Measurements from ENCODE around the gene HCN1.
"Not testable (repeated sequence)": the region's sequence is repeated elsewhere in the genome, so short reads cannot be mapped to it uniquely, and the experiment has no call there.

The HCN1 gene

DNA sequence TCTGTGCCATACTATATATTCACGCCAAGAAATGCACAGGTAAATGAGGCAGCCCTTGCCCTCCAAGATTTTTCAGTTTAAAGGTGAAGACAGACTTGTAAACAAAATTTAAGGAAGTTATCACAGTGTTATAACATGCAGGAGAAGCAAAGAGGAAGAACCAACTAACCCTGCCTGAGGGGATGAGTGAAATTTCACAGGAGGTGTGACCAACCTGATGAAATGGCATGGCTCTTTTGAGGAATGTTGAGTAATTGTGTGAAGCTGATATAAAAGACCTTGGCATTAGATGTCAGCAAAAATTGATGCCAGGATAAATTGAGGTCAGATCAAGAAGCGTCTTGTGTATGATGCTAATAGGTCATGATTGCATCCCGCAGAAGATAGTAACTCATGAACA, 86.5 kb downstream of the HCN1 start:
- TF ChIP-seq TAF1 (IDR thresholded peaks at IDR 0.05; ENCODE audit: borderline replicate concordance, low read depth, low read length): no peak
- TF ChIP-seq POLR2AphosphoS5 (IDR thresholded peaks at IDR 0.05; ENCODE audit: low read depth, low read length): no peak
- no peak for TF ChIP-seq POLR2A (IDR thresholded peaks at IDR 0.05; ENCODE audit: low read depth, low read length)
- DNase-seq (ENCODE audit: insufficient read length): no peak
- FAIRE-seq: no peak

GRCh38 chr5:45604092-45604491, 92.1 kb downstream of the HCN1 start:
- TF ChIP-seq TAF1 (IDR thresholded peaks at IDR 0.05; ENCODE audit: borderline replicate concordance, low read depth, low read length): no peak
- TF ChIP-seq POLR2A (IDR thresholded peaks at IDR 0.05; ENCODE audit: low read depth, low read length): no peak
- no peak for TF ChIP-seq POLR2AphosphoS5 (IDR thresholded peaks at IDR 0.05; ENCODE audit: low read depth, low read length)
- FAIRE-seq: no peak

DNA sequence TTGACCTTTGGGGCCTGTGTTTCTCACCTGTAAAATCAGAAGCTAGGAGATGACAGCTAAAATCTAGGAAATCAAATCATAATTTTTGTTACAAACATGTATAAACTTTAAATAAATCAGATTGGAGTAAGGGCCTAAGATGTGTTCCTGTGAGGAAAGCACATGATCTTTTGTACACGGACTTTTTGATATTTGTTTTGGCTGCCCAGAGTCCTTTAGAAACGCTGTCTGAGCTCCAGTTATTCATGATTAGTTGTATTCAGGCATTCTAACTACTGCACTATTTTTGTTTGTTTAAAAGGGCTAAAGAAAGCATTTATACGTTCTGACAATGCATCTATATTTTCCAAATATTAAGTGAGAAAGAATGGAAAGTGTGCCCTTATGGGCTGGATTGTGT, 94.8 kb downstream of the HCN1 start:
- no peak for FAIRE-seq
- DNase-seq (ENCODE audit: insufficient read length): no peak
- no peak for TF ChIP-seq POLR2AphosphoS5 (IDR thresholded peaks at IDR 0.05; ENCODE audit: low read depth, low read length)

More at GRCh38 chr5:45604092-45604491, 92.1 kb downstream of the HCN1 start:
- no peak for DNase-seq (ENCODE audit: insufficient read length)

DNA sequence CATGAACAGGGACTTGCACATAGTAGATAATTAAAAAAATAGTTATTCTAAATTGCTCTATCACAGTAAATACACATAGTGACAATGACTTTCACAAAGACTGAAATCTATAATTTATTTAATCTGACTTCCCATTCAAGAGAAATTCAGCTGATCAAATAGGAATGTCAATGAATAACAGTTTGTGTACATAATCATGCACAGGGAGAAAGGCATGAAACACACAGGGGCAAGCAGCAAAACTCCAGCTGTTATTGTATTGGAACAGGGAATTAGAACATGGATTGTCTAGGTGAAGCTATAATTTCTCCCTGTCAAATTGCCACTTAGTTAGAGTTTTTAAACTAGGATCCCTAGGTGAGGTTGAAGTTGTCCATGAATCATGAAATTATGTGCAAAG, 99.9 kb downstream of the HCN1 start:
- FAIRE-seq: no peak
- no peak for DNase-seq (ENCODE audit: insufficient read length)
- TF ChIP-seq TAF1 (IDR thresholded peaks at IDR 0.05; ENCODE audit: borderline replicate concordance, low read depth, low read length): no peak
- no peak for TF ChIP-seq POLR2A (IDR thresholded peaks at IDR 0.05; ENCODE audit: low read depth, low read length)
- TF ChIP-seq POLR2AphosphoS5 (IDR thresholded peaks at IDR 0.05; ENCODE audit: low read depth, low read length): no peak

DNA sequence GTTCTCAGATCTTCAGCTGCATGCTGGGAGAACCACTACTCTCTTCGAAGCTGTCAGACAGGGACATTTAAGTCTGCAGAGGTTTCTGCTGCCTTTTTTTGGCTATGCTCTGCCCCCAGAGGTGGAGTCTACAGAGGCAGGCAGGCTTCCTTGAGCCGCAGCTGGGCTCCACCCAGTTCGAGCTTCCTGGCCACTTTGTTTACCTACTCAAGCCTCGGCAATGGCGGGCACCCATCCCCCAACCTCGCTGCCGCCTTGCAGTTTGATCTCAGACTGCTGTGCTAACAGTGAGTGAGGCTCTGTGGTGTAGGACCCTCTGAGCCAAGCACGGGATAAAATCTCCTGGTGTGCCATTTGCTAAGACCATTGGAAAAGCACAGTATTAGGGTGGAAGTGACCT, 110.2 kb downstream of the HCN1 start:
- not testable (repeated sequence) for DNase-seq (ENCODE audit: insufficient read length); FAIRE-seq

DNA sequence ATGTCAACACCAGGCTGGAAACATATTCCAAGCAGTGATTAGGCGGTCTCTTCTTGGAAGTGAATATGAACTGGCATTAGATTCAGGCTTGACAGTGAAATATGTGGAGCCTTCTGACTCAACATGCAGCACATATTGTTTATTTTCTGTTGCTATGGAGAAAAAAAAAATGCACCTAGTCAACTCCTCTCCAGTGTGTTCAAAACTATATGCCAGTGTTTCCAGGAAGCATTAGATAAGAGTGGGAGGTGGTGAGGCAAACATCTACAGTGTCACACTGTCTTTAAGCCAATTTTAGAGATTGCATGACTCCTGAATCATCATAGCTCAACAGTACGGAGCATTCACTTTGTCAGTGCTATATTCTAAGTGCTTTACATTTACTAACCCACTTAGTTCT, 117.9 kb downstream of the HCN1 start:
- TF ChIP-seq POLR2A (IDR thresholded peaks at IDR 0.05; ENCODE audit: low read depth, low read length): no peak
- TF ChIP-seq TAF1 (IDR thresholded peaks at IDR 0.05; ENCODE audit: borderline replicate concordance, low read depth, low read length): no peak
- no peak for TF ChIP-seq POLR2AphosphoS5 (IDR thresholded peaks at IDR 0.05; ENCODE audit: low read depth, low read length)
- FAIRE-seq (no peak), DNase-seq (ENCODE audit: insufficient read length) (no peak)

GRCh38 chr5:45568813-45569212, 127.4 kb downstream of the HCN1 start:
- DNase-seq (ENCODE audit: insufficient read length) (no peak), FAIRE-seq (no peak)
- TF ChIP-seq POLR2AphosphoS5 (IDR thresholded peaks at IDR 0.05; ENCODE audit: low read depth, low read length): no peak
- no peak for TF ChIP-seq POLR2A (IDR thresholded peaks at IDR 0.05; ENCODE audit: low read depth, low read length)
- TF ChIP-seq TAF1 (IDR thresholded peaks at IDR 0.05; ENCODE audit: borderline replicate concordance, low read depth, low read length): no peak

DNA sequence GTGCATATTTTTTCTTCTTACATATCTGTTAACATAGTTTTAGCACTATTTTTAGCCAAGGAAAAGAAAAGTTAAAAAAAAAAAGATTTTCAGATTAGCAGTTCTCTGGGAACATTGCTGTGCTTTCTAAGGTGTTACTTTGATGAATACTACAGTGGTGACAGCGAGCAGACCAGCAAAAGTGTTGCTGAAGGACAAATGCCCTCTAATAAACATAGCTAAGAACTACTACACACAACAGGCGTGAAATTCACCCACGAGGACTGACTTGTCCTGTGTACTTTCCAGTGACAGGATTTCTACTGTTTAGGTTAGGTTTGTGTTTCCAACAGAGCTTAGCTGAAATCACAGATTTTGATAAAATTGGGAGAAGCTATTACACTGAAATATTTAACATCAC, 153.8 kb downstream of the HCN1 start:
- TF ChIP-seq POLR2A (IDR thresholded peaks at IDR 0.05; ENCODE audit: low read depth, low read length) (no peak), TAF1 (IDR thresholded peaks at IDR 0.05; ENCODE audit: borderline replicate concordance, low read depth, low read length) (no peak), POLR2AphosphoS5 (IDR thresholded peaks at IDR 0.05; ENCODE audit: low read depth, low read length) (no peak)
- FAIRE-seq (no peak), DNase-seq (ENCODE audit: insufficient read length) (no peak)

DNA sequence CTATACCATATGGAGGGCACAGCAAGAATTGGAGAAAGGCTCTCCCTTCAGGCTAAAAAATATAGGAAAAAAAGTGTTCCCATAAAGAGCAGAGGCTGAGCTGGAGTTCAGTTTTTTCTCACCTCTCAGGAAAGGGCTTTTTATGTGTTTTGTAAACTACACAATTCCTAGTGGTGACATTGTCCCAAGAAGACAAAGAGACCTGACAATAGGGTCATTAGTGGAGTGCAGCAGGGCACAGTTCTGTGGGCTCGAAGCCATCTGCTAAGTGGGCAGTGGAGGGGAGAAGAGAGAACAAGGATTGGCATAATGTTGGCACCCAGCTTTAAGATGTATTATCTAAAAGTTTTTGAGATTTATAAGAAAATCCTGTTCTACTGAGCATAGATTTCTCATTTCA, 162.5 kb downstream of the HCN1 start:
- TF ChIP-seq POLR2A (IDR thresholded peaks at IDR 0.05; ENCODE audit: low read depth, low read length): no peak
- no peak for TF ChIP-seq TAF1 (IDR thresholded peaks at IDR 0.05; ENCODE audit: borderline replicate concordance, low read depth, low read length)
- no peak for TF ChIP-seq POLR2AphosphoS5 (IDR thresholded peaks at IDR 0.05; ENCODE audit: low read depth, low read length)
- FAIRE-seq (no peak), DNase-seq (ENCODE audit: insufficient read length) (no peak)

DNA sequence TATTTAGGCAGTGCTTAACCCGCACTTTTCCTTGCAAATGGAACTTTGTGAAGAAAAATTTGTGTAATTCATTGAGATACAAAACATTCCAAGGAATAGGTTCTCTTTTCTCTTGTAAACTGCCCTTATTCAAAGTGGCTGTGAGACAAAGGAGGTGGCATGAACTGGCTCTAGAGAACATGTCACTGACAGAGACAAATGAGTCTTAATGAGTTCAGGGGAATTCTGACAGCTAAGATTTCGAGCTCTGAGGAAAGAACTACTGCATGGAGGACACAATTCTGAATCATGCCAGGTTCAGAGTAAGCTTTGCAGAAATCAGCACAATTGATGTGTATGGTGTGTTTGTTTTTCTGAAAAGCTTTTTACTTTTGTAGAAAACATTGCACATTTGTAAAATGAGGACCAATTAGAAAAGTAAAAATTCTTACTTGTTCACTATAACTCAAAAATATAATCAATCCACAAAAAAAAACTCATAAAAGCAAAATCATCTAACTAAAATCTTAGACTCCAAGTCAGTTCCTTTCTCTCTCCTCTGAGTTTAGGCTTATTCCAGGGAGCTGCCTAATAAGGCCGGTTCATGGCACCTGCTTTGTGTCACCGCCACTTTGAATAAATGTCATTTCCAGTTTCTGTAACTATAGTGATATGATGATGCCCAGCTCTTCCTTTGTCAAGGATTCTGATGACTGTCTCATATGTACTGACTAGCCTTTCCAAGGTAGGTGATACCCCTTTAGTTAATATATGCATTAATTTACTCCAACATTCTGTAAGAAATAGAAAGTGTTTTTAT, 163.2 kb downstream of the HCN1 start:
- FAIRE-seq (no peak), DNase-seq (ENCODE audit: insufficient read length) (no peak)
- no peak for TF ChIP-seq POLR2AphosphoS5 (IDR thresholded peaks at IDR 0.05; ENCODE audit: low read depth, low read length)
- TF ChIP-seq TAF1 (IDR thresholded peaks at IDR 0.05; ENCODE audit: borderline replicate concordance, low read depth, low read length): no peak
- no peak for TF ChIP-seq POLR2A (IDR thresholded peaks at IDR 0.05; ENCODE audit: low read depth, low read length)

GRCh38 chr5:45521067-45521466, 175.1 kb downstream of the HCN1 start:
- DNase-seq (ENCODE audit: insufficient read length): no peak

DNA sequence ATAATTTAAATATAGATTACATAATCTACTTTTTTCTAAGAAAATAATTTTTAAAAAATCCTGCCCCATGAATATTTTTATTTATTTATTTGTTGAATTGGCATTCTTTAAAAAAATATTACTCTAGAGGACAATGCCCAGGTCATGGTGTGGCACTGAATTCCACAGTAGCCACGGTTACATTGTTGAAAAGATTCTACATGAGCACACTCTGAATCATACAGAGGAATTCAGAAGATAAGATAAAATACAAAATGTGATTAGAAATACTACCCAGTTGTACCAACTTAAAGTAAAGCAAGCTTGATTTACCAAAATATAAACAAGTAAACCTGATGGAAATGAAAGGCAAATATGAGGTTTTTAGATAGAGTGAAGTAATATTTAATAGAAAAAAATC, 183.7 kb downstream of the HCN1 start:
- FAIRE-seq: no peak
- TF ChIP-seq POLR2A (IDR thresholded peaks at IDR 0.05; ENCODE audit: low read depth, low read length): no peak
- no peak for TF ChIP-seq TAF1 (IDR thresholded peaks at IDR 0.05; ENCODE audit: borderline replicate concordance, low read depth, low read length)
- no peak for TF ChIP-seq POLR2AphosphoS5 (IDR thresholded peaks at IDR 0.05; ENCODE audit: low read depth, low read length)
- no peak for DNase-seq (ENCODE audit: insufficient read length)

More at GRCh38 chr5:45521067-45521466, 175.1 kb downstream of the HCN1 start:
- no peak for FAIRE-seq
- TF ChIP-seq POLR2AphosphoS5 (IDR thresholded peaks at IDR 0.05; ENCODE audit: low read depth, low read length) (no peak), POLR2A (IDR thresholded peaks at IDR 0.05; ENCODE audit: low read depth, low read length) (no peak), TAF1 (IDR thresholded peaks at IDR 0.05; ENCODE audit: borderline replicate concordance, low read depth, low read length) (no peak)

- FAIRE-seq: no peak
- TF ChIP-seq POLR2AphosphoS5 (IDR thresholded peaks at IDR 0.05; ENCODE audit: low read depth, low read length): no peak
- no peak for DNase-seq (ENCODE audit: insufficient read length)
These were observed 186.8 kb downstream of the HCN1 start for GRCh38 chr5:45509371-45509770.

Measured in GM12892 (cell line).